Motor neuron (in vitro differentiated cells): ENCODE results near the gene OR1J2. TPM values are rescaled to one million over a fixed set of nuclear protein-coding genes. Genes with fewer than 3 reads are reported as not detected.

Source experiments
- total RNA-seq, 8 experiments: library from RNA; unstranded; fragments of 300-600 nt; gene quantifications; 2 replicates each; pipeline versions ENCODE4 v1.2.3 to v1.2.4, GENCODE V29; 2022

Gene OR1J2
- total RNA-seq, 8 experiments from 2014 or later: not detected

Other genes with a start within 250 kb of the OR1J2 start
- gene RBM18, start 246.0 kb upstream of the OR1J2 start, total RNA-seq: 10 to 100 TPM; 11.7 to 19.2 (median 15.4) TPM
- gene MRRF, start 245.9 kb upstream of the OR1J2 start, total RNA-seq: 10 to 100 TPM; 23.1 to 81.6 (median 31.1) TPM
- gene PTGS1, start 139.8 kb upstream of the OR1J2 start, total RNA-seq: 1 to 10 TPM in 2 of 8 experiments, under 1 TPM in 6; 0.05 to 3.2 (median 0.24) TPM
- gene OR1J1, start 32.9 kb upstream of the OR1J2 start, total RNA-seq: under 1 TPM in 2 of 8 experiments, not detected in 6; 0.33 to 0.80 TPM
- 1 to 10 TPM in 1 of 8 experiments, under 1 TPM in 1, not detected in 6; 0.21 to 1.3 TPM for gene OR1J4, start 8.3 kb downstream of the OR1J2 start, total RNA-seq
- under 1 TPM in 3 of 8 experiments, not detected in 5; 0.23 to 0.49 (median 0.43) TPM for gene OR1N1, start 16.5 kb downstream of the OR1J2 start, total RNA-seq
- gene OR1N2, start 42.3 kb downstream of the OR1J2 start, total RNA-seq: under 1 TPM in 2 of 8 experiments, not detected in 6; 0.45 to 0.62 TPM
- under 1 TPM in 4 of 8 experiments, not detected in 4; 0.13 to 0.66 (median 0.26) TPM for gene OR1L8, start 72.6 kb downstream of the OR1J2 start, total RNA-seq
- under 1 TPM in 1 of 8 experiments, not detected in 7; 0.97 TPM for gene OR1Q1, start 103.9 kb downstream of the OR1J2 start, total RNA-seq
- under 1 TPM in 3 of 8 experiments, not detected in 5; 0.25 to 0.45 (median 0.38) TPM for gene OR1B1, start 146.8 kb downstream of the OR1J2 start, total RNA-seq
- gene OR1L1, start 150.9 kb downstream of the OR1J2 start, total RNA-seq: under 1 TPM in 1 of 8 experiments, not detected in 7; 0.18 TPM
- gene OR1L3, start 164.3 kb downstream of the OR1J2 start, total RNA-seq: under 1 TPM in 3 of 8 experiments, not detected in 5; 0.17 to 0.66 (median 0.52) TPM
- gene OR1L4, start 213.2 kb downstream of the OR1J2 start, total RNA-seq: under 1 TPM in 6 of 8 experiments, not detected in 2; 0.21 to 0.97 (median 0.54) TPM
- under 1 TPM in 3 of 8 experiments, not detected in 5; 0.21 to 0.33 (median 0.23) TPM for gene OR1L6, start 231.5 kb downstream of the OR1J2 start, total RNA-seq